ENCODE data around the gene LRRC23.

The LRRC23 gene

DNA sequence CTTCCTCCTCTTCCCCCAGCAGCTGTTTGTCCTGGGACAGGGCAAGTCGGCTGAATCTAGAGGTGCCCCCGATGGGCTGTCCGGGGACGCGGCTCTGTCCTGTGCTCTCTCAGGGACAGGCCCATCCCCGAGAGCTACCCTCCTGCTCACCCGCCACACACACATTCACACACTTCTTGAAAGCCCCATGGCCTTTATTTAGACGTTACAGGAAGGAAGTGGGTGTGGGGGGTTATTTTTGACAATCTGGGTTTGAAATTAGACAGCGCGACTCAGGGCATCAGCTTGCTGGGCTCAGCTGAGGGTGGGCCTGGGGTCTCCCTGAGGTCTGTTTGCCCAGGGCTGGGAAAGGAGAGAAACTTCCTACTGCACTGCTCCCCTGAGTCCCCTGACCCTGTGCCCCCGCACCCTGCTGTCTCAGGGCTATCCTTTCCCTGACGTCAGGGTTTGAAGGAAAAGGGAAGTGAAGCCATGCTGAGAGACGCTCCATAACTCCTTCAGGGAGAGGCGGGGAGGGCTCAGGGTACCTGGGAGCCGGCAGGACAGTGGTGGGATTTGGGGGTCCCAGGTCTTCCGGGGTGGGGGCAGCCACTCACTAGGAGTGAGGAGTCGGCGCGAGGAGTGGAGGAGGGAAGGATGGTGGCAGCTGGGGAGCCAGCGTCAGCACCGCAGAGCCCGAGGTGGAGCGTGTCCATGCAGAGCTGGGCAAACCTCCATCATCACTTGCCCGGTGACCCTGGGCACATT is 54.6 kb downstream of the LRRC23 start:
- peak; percentile 61 for DNase-seq

- DNase-seq = no peak
Measured at GRCh38 chr12:6959805-6960592, 55.4 kb downstream of the LRRC23 start.

- no peak for DNase-seq
Measured at GRCh38 chr12:6960593-6961277, 56.1 kb downstream of the LRRC23 start.

DNA sequence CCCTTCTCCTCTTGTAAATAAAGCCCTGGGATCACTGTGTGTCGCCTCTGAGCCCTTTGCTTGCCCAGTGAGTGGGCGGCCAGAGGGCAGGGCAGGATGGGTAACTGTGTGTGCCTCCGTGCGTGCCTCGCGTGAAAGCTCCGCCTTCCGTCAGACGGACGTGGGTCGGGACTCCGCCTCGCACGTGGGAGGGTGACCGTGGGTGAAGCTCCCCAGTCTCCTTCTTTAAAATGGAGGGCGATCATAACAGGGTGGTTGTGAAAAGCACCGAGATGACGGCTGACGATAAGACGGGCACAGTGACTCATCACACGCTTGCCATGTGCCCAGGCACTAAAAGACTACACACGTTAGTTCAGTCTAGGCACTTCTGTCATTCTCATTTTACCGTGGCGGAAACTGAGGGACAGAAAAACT is 56.7 kb downstream of the LRRC23 start:
- peak; percentile 94 for DNase-seq

DNA sequence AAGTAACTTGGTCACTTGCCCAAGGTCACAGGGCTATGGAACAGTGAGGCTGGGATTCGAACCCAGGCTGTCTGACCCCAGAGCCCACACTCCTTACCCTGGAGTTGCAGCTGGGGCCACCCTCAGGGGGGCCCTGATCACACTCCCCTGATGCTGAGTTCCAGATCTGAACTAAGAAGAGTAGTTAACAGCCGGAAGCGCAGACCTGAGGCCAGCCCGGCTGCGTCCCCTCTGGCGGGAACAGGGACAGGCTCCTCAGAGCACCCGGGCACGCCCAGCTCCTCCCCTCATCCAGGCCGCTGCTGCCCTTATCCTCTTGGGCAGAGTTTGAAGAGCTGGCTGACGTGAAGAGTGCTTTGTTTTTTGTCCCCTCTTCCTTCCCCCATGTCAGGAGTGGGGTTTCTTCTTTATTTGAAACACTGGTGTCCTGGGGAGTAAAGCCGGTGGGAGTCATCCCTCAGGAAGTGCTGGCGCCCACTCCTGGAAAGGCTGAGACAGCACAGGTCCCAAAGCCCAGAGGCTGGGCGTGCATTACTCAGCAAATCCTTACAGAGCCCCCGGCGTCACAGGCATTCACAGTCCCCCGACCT is 57.2 kb downstream of the LRRC23 start:
- peak; percentile 60 for DNase-seq

DNA sequence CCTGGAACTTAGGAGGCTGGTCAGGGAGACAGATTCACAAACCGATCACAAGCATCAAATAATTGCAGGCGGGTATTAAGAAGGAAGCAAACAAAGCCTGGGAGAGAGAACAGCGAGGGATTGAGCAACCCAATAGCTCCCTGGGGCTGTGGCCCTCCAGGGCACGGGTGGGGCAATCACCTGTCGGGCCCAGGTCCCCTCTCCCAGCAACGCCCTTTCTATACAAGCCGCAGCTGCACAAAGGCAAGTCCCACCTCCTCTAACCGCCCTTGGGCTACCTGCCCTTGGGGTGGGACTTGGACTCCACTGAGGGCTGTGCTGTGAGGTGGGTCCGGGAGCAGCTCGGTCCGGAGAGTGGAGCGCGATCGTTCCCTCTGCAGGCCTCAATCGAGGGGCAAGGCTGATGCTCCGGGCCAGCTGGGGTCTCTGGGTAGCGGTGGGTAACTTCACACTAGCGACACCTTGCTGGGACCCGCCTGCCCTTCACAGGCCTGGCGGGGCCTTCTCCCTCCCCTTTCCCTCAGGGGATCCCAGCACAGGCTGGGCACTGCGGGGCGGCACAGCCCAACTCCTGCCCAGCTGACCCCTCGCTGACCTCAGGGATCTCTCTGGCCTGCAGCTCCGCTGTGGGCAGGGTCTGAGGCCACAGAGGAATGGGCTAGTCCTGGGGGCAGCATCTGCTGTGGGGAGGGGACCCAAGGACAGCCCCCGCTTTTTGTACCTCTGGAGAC is 57.8 kb downstream of the LRRC23 start:
- DNase-seq = no peak

DNA sequence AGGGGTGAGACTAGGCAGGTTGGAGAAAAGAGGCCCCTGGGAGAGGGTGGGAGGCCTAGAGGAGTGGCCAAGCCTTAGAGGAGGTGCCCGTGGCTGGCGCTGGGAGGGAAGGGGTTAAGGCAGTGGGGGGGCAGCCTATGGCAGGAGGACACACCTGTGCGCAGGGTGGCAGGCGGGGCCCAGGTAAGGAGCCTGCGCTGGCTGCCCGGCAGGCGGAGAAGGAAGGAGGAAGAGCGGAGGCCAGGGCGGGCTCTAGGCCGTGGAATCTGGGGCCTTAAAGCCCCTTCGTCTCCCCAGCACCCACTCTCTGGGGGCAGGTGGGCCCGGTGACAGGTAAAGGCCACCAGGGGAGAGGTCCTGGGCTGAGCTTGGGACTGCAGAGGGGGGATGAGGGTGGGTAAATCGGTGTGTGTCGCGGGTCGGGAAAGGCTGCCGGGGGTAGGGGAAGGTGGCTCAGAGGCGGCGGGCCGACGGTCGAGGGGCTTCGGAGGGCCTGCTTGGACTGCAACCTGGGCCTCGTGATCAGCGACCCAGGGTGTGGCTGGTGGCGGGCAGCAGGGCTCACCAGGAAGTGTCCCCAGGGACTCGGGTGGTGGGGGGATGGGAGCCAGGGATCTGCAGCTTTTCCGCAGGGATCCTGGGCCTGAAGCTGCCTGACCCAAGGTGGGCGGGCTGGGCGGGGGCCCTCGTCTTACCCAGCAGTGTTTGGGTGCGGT is 58.6 kb downstream of the LRRC23 start:
- DNase-seq = no peak

All from stimulated activated CD4-positive, alpha-beta T cell treated with anti-CD3 and anti-CD28 coated beads, Interleukin-12 subunit alpha, Interleukin-12 subunit beta, amount 100 ng/mL, for 4 hours (primary cell).